Measurements from ENCODE around the gene RALBP1. TPM values are rescaled to one million over a fixed set of nuclear protein-coding genes. Genes with fewer than 3 reads are reported as not detected.

Gene RALBP1
- total and polyA plus RNA-seq, 9 of the 15 experiments (the other 6 are each of a cell fraction or from before 2014, with no cell fraction given): 10.9 to 70.0 (median 61.3) TPM

- Histone ChIP-seq H3K4me2 (ENCODE audit: insufficient read depth, low read length) (no peak overlapping the region), H2AFZ (ENCODE audit: low read depth, low read length) (no peak overlapping the region), H3K27ac (ENCODE audit: extremely low read depth, low read depth, low read length) (no peak overlapping the region), H3K79me2 (ENCODE audit: control insufficient read depth, insufficient read depth, low read length) (peaks cover 80% of the 10 kb centered on the region), H3K9ac (ENCODE audit: insufficient read depth in 1 of 2, low read depth in 2 of 2, low read length in 2 of 2) (no peak overlapping the region; a peak in 1 of 4 replicates), H3K4me1 (replicated peaks in 1 of 2; ENCODE audit: control insufficient read depth in 2 of 2, insufficient read depth in 2 of 2, low read length in 2 of 2) (peaks cover 3 to 25% of the 10 kb centered on the region in 2 experiments; a peak in 4 of 5 replicates), H3K4me3 (no peak overlapping the region), H3K9me1 (ENCODE audit: control insufficient read depth, insufficient read depth, low read length) (no peaks in the 10 kb centered on the region), H4K20me1 (replicated peaks; ENCODE audit: control insufficient read depth, insufficient read depth, low read length) (no peaks in the 10 kb centered on the region), H3K27me3 (ENCODE audit: control insufficient read depth in 2 of 2, insufficient read depth in 2 of 2, low read length in 2 of 2) (no peaks in the 10 kb centered on the region), H3K36me3 (ENCODE audit: control insufficient read depth, insufficient read depth, low read length) (peaks cover 6% of the 10 kb centered on the region; the same call in 1 of the 3 replicates), H3K9me3 (replicated peaks; ENCODE audit: control insufficient read depth, insufficient read depth, low read depth, low read length) (no peaks in the 10 kb centered on the region; the same call in 1 of the 2 replicates)
- ChIA-PET POLR2A (interaction anchor here (0.7 to 2.0 kb wide), 5 partner anchors 9 to 352 kb away, joined by 3 to 5 read pairs (median 3); no protein-coding TSS in a partner anchor), CTCF (ENCODE audit: low intra/inter-chr PET ratio) (no interaction called here)
- DNase-seq (ENCODE audit: extremely low read depth in 1 of 4, low spot score in 3 of 4): no peak
- intact Hi-C loops (cut with micrococcal nuclease): no loop called here
- in situ Hi-C loops (cut with MboI): loop anchor here (25.0 kb wide), 1 partner anchor 846 kb away; no protein-coding TSS in a partner anchor
- no peak for FAIRE-seq
- 35% methylated on average over 2 of the region's 2 CpGs for WGBS (ENCODE audit: insufficient coverage, low coverage, missing lambda C conversion rate)
- BruUV-seq (replicated peaks): no TSS peak
- ATAC-seq: no peak
- TF ChIP-seq ZNF146 (CRISPR knock-in tag; IDR thresholded peaks at IDR 0.05; ENCODE audit: unreplicated experiment) (no peak), ZNF316 (IDR thresholded peaks at IDR 0.05) (peak; percentile 95), ETV6 (IDR thresholded peaks at IDR 0.05; ENCODE audit: borderline replicate concordance in 1 of 2, low read depth in 2 of 2, low read length in 1 of 2) (no peak), ETV6 (CRISPR knock-in tag; IDR thresholded peaks at IDR 0.05; ENCODE audit: borderline replicate concordance) (no peak), GTF2E2 (tag; IDR thresholded peaks at IDR 0.05) (no peak), MGA (IDR thresholded peaks at IDR 0.05) (no peak), GTF2B (IDR thresholded peaks at IDR 0.05; ENCODE audit: extremely low read depth, insufficient read length) (no peak), KDM2B (CRISPR knock-in tag; IDR thresholded peaks at IDR 0.05) (no peak), MAFK (IDR thresholded peaks at IDR 0.05; ENCODE audit: low read length) (peak; percentile 38; the same call in 1 of the 2 replicates), SUPT5H (IDR thresholded peaks at IDR 0.05) (no peak)
Observed at GRCh38 chr18:9508446-9509025, 33.2 kb downstream of the RALBP1 start.

Measured in K562 (cell line).